Stimulated activated naive CD8-positive, alpha-beta T cell treated with anti-CD3 and anti-CD28 coated beads, Interleukin-15, Interleukin-2, amounts not matched to agents 100 ng/mL and 50 ng/mL, for 24 hours (primary cell): ENCODE measurements around the gene LRIG1.
"Not testable (repeated sequence)": the region's sequence is repeated elsewhere in the genome, so short reads cannot be mapped to it uniquely, and the experiment has no call there.

ENCODE experiments used
- H3K27ac Mint-ChIP-seq: one replicate; pipeline ENCODE4 v1.8.0; 2021; ENCODE audit warnings: mild to moderate bottlenecking, mixed read lengths
- H3K27me3 Mint-ChIP-seq: one replicate; pipeline ENCODE4 v1.8.0; 2021; ENCODE audit warnings: mixed read lengths
- H3K36me3 Mint-ChIP-seq: one replicate; pipeline ENCODE4 v1.8.0; 2021; ENCODE audit warnings: low read depth, mixed read lengths
- H3K4me1 Mint-ChIP-seq: one replicate; pipeline ENCODE4 v1.8.0; 2021; ENCODE audit warnings: low read depth, mixed read lengths
- H3K4me3 Mint-ChIP-seq: one replicate; pipeline ENCODE4 v1.8.0; 2021; ENCODE audit warnings: mild to moderate bottlenecking, mixed read lengths
- H3K9me3 Mint-ChIP-seq: one replicate; pipeline ENCODE4 v1.8.0; 2021; ENCODE audit warnings: mixed read lengths

The LRIG1 gene

DNA sequence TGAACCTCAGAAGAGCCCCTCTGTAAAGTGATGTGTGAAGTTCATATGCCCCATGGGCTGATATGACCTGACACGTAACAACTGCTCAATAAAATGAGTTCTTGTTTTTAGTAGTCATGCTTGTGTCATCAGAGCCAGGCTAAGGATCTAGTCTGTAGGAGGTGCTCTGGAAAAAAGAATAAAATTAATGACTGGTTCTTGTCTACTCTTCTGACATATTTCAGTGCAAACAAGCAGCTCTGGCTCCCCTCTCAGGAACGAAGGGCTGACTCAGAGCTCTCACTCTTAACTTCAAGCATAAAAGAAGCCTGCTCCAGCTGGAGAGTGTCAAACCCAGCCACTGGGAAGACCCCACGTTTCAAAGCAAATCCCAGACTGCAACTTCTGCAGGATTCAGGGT, 77.0 kb downstream of the LRIG1 start:
- peaks cover 15% of the 10 kb centered on the region for H3K9me3 Mint-ChIP-seq
- no peak overlapping the region for H3K27ac Mint-ChIP-seq
- no peak overlapping the region for H3K4me3 Mint-ChIP-seq
- H3K36me3 Mint-ChIP-seq, result peaks cover 38% of the 10 kb centered on the region
- no peaks in the 10 kb centered on the region for H3K27me3 Mint-ChIP-seq
- peaks cover 13% of the 10 kb centered on the region for H3K4me1 Mint-ChIP-seq

- Mint-ChIP-seq H3K9me3 (peaks cover 15% of the 10 kb centered on the region), H3K36me3 (peaks cover 38% of the 10 kb centered on the region), H3K4me1 (peaks cover 13% of the 10 kb centered on the region)
- H3K4me3 Mint-ChIP-seq, H3K27me3 Mint-ChIP-seq, H3K27ac Mint-ChIP-seq: not testable (repeated sequence)
Observed at GRCh38 chr3:66421893-66422292, 78.9 kb downstream of the LRIG1 start.

- not testable (repeated sequence) for H3K4me3 Mint-ChIP-seq, H3K27ac Mint-ChIP-seq, H3K27me3 Mint-ChIP-seq, H3K4me1 Mint-ChIP-seq
- Mint-ChIP-seq H3K9me3 (peaks cover 15% of the 10 kb centered on the region), H3K36me3 (peaks cover 38% of the 10 kb centered on the region)
Observed at GRCh38 chr3:66421144-66421543, 79.7 kb downstream of the LRIG1 start.

- H3K27ac Mint-ChIP-seq, result no peak overlapping the region
- peaks cover 38% of the 10 kb centered on the region for H3K36me3 Mint-ChIP-seq
- H3K27me3 Mint-ChIP-seq, result no peaks in the 10 kb centered on the region
Observed at GRCh38 chr3:66419036-66419435, 81.8 kb downstream of the LRIG1 start.

DNA sequence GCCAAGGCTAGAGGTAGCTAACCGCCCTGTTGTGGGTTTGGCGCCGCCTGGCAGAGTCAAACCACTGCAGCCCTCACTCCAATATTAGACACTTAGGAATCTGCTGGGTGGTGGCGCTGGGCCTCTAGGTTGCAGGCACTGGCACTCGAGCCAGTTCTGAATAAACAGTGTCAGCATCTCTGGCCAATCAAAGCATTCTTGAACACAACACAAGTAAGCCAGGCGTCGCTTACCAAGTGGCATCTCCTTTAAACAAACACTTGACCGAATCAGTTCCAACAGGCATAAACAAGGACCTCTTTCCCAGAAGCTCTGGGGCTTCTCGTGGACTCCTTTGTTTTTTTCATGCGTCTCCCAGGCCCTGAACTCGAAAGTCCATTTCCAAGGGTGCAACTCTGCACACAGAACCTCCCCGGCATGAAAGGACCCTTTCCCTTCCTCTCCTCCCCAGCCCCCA, 82.3 kb downstream of the LRIG1 start:
- Mint-ChIP-seq H3K27ac (no peak overlapping the region), H3K9me3 (peaks cover 15% of the 10 kb centered on the region), H3K4me1 (peaks cover 7% of the 10 kb centered on the region), H3K27me3 (no peaks in the 10 kb centered on the region), H3K4me3 (no peak overlapping the region), H3K36me3 (peaks cover 37% of the 10 kb centered on the region)

More at GRCh38 chr3:66419036-66419435, 81.8 kb downstream of the LRIG1 start:
- peaks cover 15% of the 10 kb centered on the region for H3K9me3 Mint-ChIP-seq
- peaks cover 4% of the 10 kb centered on the region for H3K4me1 Mint-ChIP-seq
- no peak overlapping the region for H3K4me3 Mint-ChIP-seq

- Mint-ChIP-seq H3K4me3 (no peak overlapping the region), H3K27me3 (no peaks in the 10 kb centered on the region), H3K36me3 (peaks cover 25% of the 10 kb centered on the region), H3K4me1 (peaks cover 14% of the 10 kb centered on the region), H3K27ac (no peak overlapping the region), H3K9me3 (peaks cover 6% of the 10 kb centered on the region)
Observed at GRCh38 chr3:66416556-66417304, 84.1 kb downstream of the LRIG1 start.

DNA sequence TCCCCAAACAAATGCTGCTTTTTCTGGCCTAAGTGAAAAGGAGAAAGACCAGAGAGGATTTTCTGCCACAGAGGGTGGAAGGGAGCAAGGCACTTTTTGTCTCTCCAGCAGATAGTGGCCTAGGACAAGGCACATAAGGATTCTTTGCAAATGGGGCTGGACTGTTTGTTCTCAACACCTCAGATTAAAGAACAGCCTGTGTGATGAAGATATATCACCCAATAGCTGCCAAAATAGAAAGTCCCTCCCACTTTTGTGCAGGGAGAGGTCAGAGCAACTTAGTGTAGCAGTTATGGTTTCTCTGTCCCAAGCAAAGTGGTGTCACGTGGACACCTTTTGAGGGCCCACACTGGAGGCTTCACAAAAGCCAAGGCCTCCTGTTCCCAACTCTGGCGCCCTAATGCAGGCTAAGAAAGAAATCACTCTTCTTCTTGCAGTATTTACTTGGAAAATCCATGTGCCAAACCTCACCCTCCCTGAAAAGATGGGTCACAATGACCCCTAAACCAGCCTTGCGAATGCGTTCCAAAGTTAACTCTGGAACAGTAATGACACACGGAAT, 84.9 kb downstream of the LRIG1 start:
- Mint-ChIP-seq H3K27ac (no peak overlapping the region), H3K36me3 (peaks cover 27% of the 10 kb centered on the region), H3K27me3 (no peaks in the 10 kb centered on the region), H3K4me1 (peaks cover 14% of the 10 kb centered on the region), H3K9me3 (peaks cover 6% of the 10 kb centered on the region), H3K4me3 (no peak overlapping the region)

DNA sequence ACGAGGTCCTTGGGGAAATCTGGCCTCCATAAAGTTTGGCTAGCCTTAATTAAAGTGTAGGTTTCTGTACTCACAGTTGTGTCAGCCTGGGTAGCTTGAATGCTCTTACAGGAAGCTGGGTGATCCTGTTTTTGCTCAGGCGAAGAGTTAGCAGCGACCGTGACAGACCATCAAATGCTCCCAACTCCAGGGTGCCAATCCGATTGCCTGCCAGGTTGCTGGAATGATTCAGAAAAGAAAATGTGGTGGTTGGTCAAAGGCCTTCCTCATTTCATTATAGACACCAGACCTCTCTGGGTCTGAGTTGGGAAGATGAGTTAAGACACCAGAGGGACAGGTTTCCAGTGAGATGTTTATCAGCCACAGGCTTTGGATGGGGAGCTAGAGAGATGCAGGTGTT, 86.0 kb downstream of the LRIG1 start:
- Mint-ChIP-seq H3K4me1 (peaks cover 11% of the 10 kb centered on the region), H3K27me3 (no peaks in the 10 kb centered on the region), H3K36me3 (peaks cover 18% of the 10 kb centered on the region), H3K27ac (no peak overlapping the region), H3K4me3 (no peak overlapping the region), H3K9me3 (no peaks in the 10 kb centered on the region)

DNA sequence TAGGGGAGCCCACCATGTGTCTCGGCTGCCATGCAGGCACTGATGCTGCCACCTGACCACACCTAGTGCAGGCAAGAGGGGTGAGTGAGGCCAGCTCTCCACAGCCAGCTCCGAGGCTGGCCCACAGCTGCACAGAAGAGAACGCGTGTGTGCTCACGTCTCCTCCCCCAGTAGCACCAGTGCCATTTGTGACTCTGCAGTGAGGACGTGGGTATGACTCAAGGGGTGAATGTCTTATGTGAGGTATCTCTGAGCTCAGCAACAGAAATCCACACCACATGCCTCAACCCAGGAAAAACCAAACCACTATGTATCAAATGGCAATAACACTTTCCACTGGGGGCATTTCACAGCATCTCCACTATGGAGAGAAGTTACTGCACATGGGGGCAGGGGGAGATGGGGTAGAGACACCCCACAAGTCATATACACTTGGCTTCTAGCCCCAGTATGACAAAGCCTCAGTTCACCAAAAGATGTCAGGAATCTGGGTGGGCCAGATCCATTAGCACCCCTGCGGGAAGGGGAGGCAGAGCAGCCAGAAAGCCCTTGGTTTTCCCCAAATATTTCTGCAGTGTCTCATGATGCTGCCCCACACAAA, 87.6 kb downstream of the LRIG1 start:
- H3K27me3 Mint-ChIP-seq, result no peaks in the 10 kb centered on the region

DNA sequence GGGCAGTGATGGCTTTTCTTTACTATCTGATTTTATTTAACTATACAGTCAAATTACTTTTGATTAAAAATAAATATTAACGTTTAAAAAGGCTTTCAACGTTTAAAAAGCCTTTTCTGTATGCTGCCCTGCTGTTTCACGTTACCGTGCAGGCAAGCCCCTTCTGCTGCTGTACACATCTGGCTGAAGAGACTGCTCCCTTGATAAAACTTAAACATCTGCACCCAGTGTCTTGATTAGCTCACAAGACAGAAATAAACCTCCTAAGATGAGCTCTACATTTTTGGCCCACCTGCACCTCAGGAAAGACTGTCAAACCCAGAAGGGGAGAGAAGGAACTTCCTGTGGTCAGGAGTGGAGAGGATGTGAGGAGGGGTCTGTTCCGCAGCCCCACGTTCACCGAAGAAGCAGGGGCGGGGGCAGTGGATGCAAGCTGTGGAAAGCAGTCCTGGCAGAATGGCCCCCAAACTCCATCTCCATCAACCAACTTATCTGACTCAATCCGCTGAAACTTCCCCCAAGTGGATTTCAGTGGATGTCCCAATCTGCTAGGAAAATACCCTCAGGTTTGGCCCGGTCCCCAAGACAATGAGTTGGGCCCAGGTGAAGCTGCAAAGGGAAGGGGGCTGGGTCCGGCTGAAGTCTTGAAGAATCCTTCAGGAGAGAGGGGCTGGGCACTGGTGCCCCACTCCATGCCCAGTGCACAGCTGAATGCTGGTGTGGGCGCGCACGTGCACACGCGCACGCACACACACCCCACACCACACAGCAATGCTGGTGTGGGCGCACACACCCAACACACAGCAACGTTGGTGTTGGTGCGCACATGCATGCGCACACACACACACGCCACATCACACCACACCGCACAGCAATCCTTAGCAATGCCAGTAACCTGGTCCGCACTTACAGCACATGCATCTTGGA, 88.6 kb downstream of the LRIG1 start:
- H3K9me3 Mint-ChIP-seq, result no peaks in the 10 kb centered on the region
- H3K4me1 Mint-ChIP-seq, result peaks cover 13% of the 10 kb centered on the region
- no peaks in the 10 kb centered on the region for H3K27me3 Mint-ChIP-seq
- no peak overlapping the region for H3K4me3 Mint-ChIP-seq
- H3K36me3 Mint-ChIP-seq, result peaks cover 15% of the 10 kb centered on the region
- no peak overlapping the region for H3K27ac Mint-ChIP-seq

More for the DNA sequence above, 87.6 kb downstream of the LRIG1 start:
- H3K4me3 Mint-ChIP-seq, result no peak overlapping the region
- H3K27ac Mint-ChIP-seq, result peak overlapping the region; percentile 76
- peaks cover 12% of the 10 kb centered on the region for H3K36me3 Mint-ChIP-seq
- no peaks in the 10 kb centered on the region for H3K9me3 Mint-ChIP-seq
- H3K4me1 Mint-ChIP-seq, result peaks cover 10% of the 10 kb centered on the region

DNA sequence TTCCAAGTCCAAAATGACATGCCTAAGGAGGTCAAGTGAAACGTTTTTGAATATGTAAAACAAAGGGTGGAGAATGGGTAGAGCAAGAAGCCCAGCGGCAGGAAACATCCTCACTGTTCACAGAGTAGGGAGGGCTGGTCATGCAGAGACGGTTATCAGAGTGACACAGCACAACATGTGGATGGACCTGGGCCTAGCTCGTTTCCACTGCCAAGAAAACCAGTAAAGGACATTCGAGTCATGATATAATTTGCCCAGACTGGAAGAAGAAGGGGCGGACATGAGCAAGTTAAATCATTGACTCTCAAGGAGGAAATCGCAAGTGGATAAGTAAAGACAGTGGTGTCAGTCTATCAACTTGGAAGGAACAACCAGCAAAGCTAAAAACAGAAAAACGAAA, 89.3 kb downstream of the LRIG1 start:
- H3K9me3 Mint-ChIP-seq, result no peaks in the 10 kb centered on the region
- H3K27me3 Mint-ChIP-seq, result no peaks in the 10 kb centered on the region
- H3K4me1 Mint-ChIP-seq, result peaks cover 13% of the 10 kb centered on the region
- H3K36me3 Mint-ChIP-seq, result peaks cover 15% of the 10 kb centered on the region
- H3K27ac Mint-ChIP-seq, result peak overlapping the region; percentile 17
- no peak overlapping the region for H3K4me3 Mint-ChIP-seq

DNA sequence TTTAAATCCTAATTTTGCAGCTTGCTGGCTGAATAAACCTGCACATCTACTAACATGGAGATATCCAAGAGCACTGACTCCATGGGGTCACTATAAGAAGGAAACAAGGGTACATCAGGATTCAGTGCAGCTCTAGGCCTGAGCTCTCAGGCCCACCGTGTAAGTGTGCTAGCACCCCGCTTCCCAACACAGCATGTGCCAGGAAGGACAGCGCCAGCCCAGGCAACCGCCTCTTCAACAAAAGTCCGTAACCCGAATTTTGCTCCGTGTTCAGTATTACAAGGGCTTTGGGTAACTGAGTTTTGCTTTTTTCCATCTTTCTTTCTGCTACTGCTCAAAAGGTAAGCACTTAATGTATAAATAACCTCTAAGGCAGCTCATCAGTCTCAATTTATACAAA, 89.8 kb downstream of the LRIG1 start:
- H3K4me1 Mint-ChIP-seq, result peaks cover 13% of the 10 kb centered on the region
- H3K9me3 Mint-ChIP-seq, result no peaks in the 10 kb centered on the region
- H3K36me3 Mint-ChIP-seq, result peaks cover 15% of the 10 kb centered on the region
- H3K27ac Mint-ChIP-seq, result no peak overlapping the region
- no peak overlapping the region for H3K4me3 Mint-ChIP-seq
- no peaks in the 10 kb centered on the region for H3K27me3 Mint-ChIP-seq

DNA sequence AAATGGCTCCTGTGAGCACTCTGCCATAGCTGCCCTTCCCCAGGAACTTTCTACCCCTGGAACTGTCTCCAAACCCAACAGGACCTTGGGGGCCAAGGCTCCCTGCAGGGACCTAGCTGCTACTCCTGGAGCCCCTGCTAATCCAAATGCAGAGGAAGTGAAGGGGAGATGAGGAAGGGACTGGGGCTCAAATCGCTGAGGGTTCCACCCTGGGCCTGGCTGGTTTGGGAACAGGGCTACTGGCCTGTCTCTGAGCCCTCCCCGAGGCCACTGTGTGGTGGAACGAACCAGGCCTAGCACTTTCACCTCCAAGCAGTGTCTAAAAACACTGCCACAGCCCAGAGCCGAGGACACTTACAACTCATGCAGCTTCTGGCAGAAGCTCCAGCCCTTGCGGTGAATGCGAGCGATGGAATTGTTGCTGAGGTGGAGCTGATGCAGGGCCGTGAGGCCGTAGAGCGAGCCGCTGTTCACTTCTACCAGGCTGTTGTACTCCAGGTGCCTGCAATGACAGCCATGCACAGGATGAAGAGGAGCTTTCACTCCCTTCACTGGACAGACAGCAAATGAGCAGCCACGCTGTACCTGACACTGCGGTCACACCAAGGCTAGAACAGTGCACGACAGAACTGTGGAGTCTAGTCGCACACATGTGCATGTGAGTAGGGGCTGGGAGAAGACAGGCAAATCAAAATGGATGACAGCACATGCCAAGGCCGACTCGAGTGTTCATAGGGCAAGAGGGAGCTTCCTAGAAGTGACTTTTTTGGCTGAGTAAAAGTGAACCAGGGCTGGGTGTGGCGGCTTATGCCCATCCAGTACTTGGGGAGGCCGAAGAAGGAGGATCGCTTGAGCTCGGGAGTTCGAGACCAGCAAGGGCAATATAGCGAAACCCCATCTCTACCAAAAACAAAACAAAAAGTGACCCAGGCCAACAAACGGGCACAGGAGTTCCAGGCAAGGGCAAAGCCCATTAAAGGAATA, 90.8 kb downstream of the LRIG1 start:
- H3K4me3 Mint-ChIP-seq, result no peak overlapping the region
- peaks cover 15% of the 10 kb centered on the region for H3K36me3 Mint-ChIP-seq
- H3K27ac Mint-ChIP-seq, result no peak overlapping the region
- H3K4me1 Mint-ChIP-seq, result peaks cover 13% of the 10 kb centered on the region
- no peaks in the 10 kb centered on the region for H3K27me3 Mint-ChIP-seq
- no peaks in the 10 kb centered on the region for H3K9me3 Mint-ChIP-seq
